Measurements from ENCODE around the gene DUSP3. TPM values are rescaled to one million over a fixed set of nuclear protein-coding genes. Genes with fewer than 3 reads are reported as not detected.

DUSP3 gene
- 24.9 and 26.3 TPM in 2 replicates for total RNA-seq (2014; rRNA removed; shearing (Covaris generic))
- polyA plus RNA-seq (2016; fragmentation: Nextera tagmentation; extraction: Ambion mirVana) = 23.1 and 23.9 TPM in 2 replicates

DNA sequence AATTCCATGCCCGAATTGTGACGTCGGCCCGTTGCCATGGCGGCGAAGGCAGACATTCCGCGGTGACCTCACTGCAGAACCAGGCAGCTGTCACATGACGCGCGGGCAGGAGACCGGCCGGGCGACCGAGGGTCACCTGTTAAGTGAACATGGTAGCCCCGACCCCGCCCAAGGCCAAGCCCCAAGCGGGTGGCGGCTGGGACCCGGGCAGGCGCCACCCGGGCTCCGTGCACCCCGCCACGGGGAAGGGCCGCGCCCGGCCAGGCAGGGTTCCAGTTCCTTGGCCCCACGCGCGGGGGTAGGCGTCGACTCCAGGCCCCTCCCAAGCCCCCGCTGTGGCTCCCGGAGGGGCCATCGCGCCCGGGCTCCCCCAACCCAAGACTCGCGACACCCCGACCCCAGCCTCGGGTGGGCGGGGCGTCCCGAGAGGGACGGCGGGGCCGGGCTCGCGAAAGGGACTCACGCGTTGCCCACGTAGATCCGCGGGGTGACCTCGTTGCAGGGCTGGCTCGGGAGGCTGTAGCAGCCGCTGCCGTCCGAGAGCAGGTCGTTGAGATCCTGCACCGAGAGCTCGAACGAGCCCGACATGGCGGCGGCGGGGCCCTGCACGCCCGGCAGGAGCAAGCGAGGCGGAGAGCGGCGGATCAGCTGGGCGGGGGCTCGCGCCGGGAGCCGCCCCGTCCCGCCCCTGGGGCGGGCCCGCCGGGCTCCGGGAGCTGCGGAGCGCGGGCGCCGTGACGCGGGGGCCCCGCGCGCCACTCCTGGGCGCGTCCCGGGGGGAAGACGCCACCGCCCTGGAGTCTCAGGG, at the start of gene DUSP3:
Gene DUSP3, minus strand, starts transcription at position 641 of the 808 bp plus-strand sequence. Its CDS starts 53 bp downstream, at position 588.
- Histone ChIP-seq H3K36me3 (ENCODE audit: low read depth) (no peaks in the 10 kb centered on the region; the same call in 1 of the 2 replicates), H3K79me2 (ENCODE audit: insufficient read depth) (peaks cover 20% of the 10 kb centered on the region), H3K9me3 (ENCODE audit: low read depth) (no peaks in the 10 kb centered on the region), H3K4me2 (ENCODE audit: unreplicated experiment) (peak within 1 kb of the TSS; percentile 93), H3K9me2 (ENCODE audit: insufficient read depth) (no peaks in the 10 kb centered on the region), H3K27ac (peak within 1 kb of the TSS; percentile 92), H3K4me1 (ENCODE audit: insufficient read depth) (peaks cover 7% of the 10 kb centered on the region), H3K4me3 (peak within 1 kb of the TSS; percentile 79), H4K20me1 (ENCODE audit: insufficient read depth) (no peaks in the 10 kb centered on the region), H3K27me3 (replicated peaks; ENCODE audit: insufficient read depth) (peaks cover 8% of the 10 kb centered on the region), H2AFZ (peak within 1 kb of the TSS; percentile 93), H3K9ac (peak within 1 kb of the TSS; percentile 98), H3F3A (ENCODE audit: insufficient read depth) (peaks cover 6% of the 10 kb centered on the region)
- TF ChIP-seq EZH2 (IDR thresholded peaks at IDR 0.05; ENCODE audit: insufficient read depth, poor library complexity, severe bottlenecking) = no peak
- TF ChIP-seq EZH2phosphoT487 (IDR thresholded peaks at IDR 0.05; ENCODE audit: insufficient read depth, low read depth) = no peak
- WGBS, 2 experiments (ENCODE audit: low coverage in 1 of 2, low lambda C conversion rate in 2 of 2, missing lambda C conversion rate in 2 of 2) = 2% methylated on average over 26 to 36 of the region's 100 CpGs
- in situ Hi-C loops (cut with MboI) = no loop called here
- peak; percentile 98 for DNase-seq

DNA sequence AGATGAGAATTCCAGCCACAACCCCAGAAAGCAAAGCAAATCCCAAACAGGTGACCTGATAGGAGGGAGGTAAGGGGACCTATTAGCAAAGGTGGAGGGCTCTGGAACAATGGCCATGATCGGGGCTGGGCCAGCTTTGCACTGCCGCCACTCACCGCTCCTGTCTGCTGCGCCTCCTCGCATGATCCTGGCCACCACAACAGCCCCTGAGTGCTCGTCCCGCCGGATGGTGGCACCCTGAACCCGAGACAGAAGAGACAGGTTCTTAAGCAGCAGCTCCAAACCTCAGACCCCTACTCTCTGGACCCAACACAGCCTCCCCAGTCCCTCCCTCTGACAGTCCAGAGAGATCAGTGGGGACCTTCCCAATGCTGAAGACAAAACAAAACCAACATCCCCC, 48.8 kb upstream of the DUSP3 start:
- DNase-seq = no peak
- Histone ChIP-seq H3K36me3 (ENCODE audit: low read depth) (peaks cover 5% of the 10 kb centered on the region; the same call in 1 of the 2 replicates), H3K9ac (no peak overlapping the region), H3K9me2 (ENCODE audit: insufficient read depth) (no peaks in the 10 kb centered on the region), H3F3A (ENCODE audit: insufficient read depth) (0 out of 2 replicates have a peak, but pooled peaks cover 4% of the 10 kb centered on the region), H3K4me2 (ENCODE audit: unreplicated experiment) (no peak overlapping the region), H3K27me3 (replicated peaks; ENCODE audit: insufficient read depth) (no peaks in the 10 kb centered on the region), H3K9me3 (ENCODE audit: low read depth) (no peaks in the 10 kb centered on the region), H4K20me1 (ENCODE audit: insufficient read depth) (no peaks in the 10 kb centered on the region), H3K79me2 (ENCODE audit: insufficient read depth) (no peaks in the 10 kb centered on the region), H3K27ac (no peak overlapping the region), H3K4me3 (no peak overlapping the region), H2AFZ (no peak overlapping the region), H3K4me1 (ENCODE audit: insufficient read depth) (peaks cover 6% of the 10 kb centered on the region; the same call in 1 of the 2 replicates)
- 96% methylated on average over 9 of the region's 9 CpGs for WGBS, 2 experiments (ENCODE audit: low coverage in 1 of 2, low lambda C conversion rate in 2 of 2, missing lambda C conversion rate in 2 of 2)
- in situ Hi-C loops (cut with MboI) = no loop called here
- TF ChIP-seq EZH2phosphoT487 (IDR thresholded peaks at IDR 0.05; ENCODE audit: insufficient read depth, low read depth) (no peak), EZH2 (IDR thresholded peaks at IDR 0.05; ENCODE audit: insufficient read depth, poor library complexity, severe bottlenecking) (no peak)

DNA sequence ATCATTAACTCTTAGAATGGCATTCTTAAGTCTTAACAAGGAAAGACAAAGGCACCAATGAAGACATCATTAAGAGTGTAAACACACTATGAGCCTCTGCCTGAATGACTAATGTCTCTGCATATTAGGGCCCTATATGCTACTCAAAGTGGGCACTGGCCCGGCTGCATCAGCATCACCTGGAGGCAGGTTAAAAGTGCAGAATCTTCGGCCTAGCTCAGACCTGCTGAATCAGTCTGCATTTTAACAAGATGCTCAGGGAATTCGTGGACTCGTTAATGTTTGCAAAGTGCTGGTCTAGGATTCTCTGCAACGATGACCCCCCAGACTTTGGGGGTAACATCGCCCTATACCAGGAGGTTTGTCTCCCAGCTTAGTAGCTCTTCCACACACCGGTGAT, 47.4 kb upstream of the DUSP3 start:
- no peak for TF ChIP-seq EZH2 (IDR thresholded peaks at IDR 0.05; ENCODE audit: insufficient read depth, poor library complexity, severe bottlenecking)
- TF ChIP-seq EZH2phosphoT487 (IDR thresholded peaks at IDR 0.05; ENCODE audit: insufficient read depth, low read depth) = no peak
- Histone ChIP-seq H3K9ac (no peak overlapping the region), H3F3A (ENCODE audit: insufficient read depth) (no peaks in the 10 kb centered on the region), H3K27me3 (replicated peaks; ENCODE audit: insufficient read depth) (no peaks in the 10 kb centered on the region), H3K4me1 (ENCODE audit: insufficient read depth) (no peaks in the 10 kb centered on the region), H3K4me3 (no peak overlapping the region), H3K9me2 (ENCODE audit: insufficient read depth) (no peaks in the 10 kb centered on the region), H3K27ac (no peak overlapping the region), H3K9me3 (ENCODE audit: low read depth) (no peaks in the 10 kb centered on the region), H3K36me3 (ENCODE audit: low read depth) (peaks cover 5% of the 10 kb centered on the region; the same call in 1 of the 2 replicates), H3K79me2 (ENCODE audit: insufficient read depth) (no peaks in the 10 kb centered on the region), H4K20me1 (ENCODE audit: insufficient read depth) (no peaks in the 10 kb centered on the region), H3K4me2 (ENCODE audit: unreplicated experiment) (no peak overlapping the region), H2AFZ (no peak overlapping the region)
- 92 to 94% methylated on average over 7 of the region's 7 CpGs for WGBS, 2 experiments (ENCODE audit: low coverage in 1 of 2, low lambda C conversion rate in 2 of 2, missing lambda C conversion rate in 2 of 2)
- in situ Hi-C loops (cut with MboI) = no loop called here
- no peak for DNase-seq

DNA sequence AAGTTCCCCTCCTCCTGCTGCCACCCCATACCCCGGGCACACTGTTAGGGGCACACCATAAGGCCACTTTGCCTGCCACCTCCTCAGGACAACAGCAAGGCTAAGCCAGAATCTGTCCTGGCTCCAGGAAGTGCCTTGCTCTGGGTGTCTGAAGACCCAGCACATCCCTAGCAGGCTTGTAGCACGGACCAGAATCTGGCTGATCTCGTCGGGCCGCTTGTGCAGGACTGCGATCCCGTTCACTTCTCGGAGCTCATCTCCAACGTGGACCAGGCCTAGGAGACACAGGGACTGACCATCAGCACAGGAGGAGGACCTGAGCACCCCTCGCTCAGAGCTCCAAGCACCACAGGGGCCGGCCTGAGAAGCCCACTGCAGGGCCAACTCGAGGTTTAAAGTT, 46.8 kb upstream of the DUSP3 start:
- Histone ChIP-seq H3K4me3 (no peak overlapping the region), H4K20me1 (ENCODE audit: insufficient read depth) (no peaks in the 10 kb centered on the region), H2AFZ (no peak overlapping the region), H3K4me1 (ENCODE audit: insufficient read depth) (no peaks in the 10 kb centered on the region), H3K79me2 (ENCODE audit: insufficient read depth) (no peaks in the 10 kb centered on the region), H3K36me3 (ENCODE audit: low read depth) (peaks cover 5% of the 10 kb centered on the region; the same call in 1 of the 2 replicates), H3K27ac (no peak overlapping the region), H3K4me2 (ENCODE audit: unreplicated experiment) (no peak overlapping the region), H3K9me2 (ENCODE audit: insufficient read depth) (no peaks in the 10 kb centered on the region), H3K27me3 (replicated peaks; ENCODE audit: insufficient read depth) (no peaks in the 10 kb centered on the region), H3K9me3 (ENCODE audit: low read depth) (no peaks in the 10 kb centered on the region), H3K9ac (no peak overlapping the region), H3F3A (ENCODE audit: insufficient read depth) (no peaks in the 10 kb centered on the region)
- in situ Hi-C loops (cut with MboI) = no loop called here
- WGBS, 2 experiments (ENCODE audit: low coverage in 1 of 2, low lambda C conversion rate in 2 of 2, missing lambda C conversion rate in 2 of 2) = 95 to 96% methylated on average over 11 to 12 of the region's 12 CpGs
- DNase-seq = no peak
- TF ChIP-seq EZH2 (IDR thresholded peaks at IDR 0.05; ENCODE audit: insufficient read depth, poor library complexity, severe bottlenecking) = no peak
- TF ChIP-seq EZH2phosphoT487 (IDR thresholded peaks at IDR 0.05; ENCODE audit: insufficient read depth, low read depth) = no peak

Measured in GM23248 (cell line).